PC-3 (cell line): ENCODE measurements around the gene EPHB2. TPM values are rescaled to one million over a fixed set of nuclear protein-coding genes. Genes with fewer than 3 reads are reported as not detected.

Experiments used
- ATAC-seq: fragments of 200-7000 bp; cut with Tn5 transposase; 2 replicates; pipeline ENCODE4 v1.9.1; 2020; ENCODE audit warnings: mild to moderate bottlenecking, moderate library complexity
- BruUV-seq: library from RNA; stranded (reverse); fragments of 400-500 nt; replicated peaks from 2 replicates; lab custom pipeline; 2021; lab: Mats Ljungman, UMichigan
- CTCF ChIA-PET: fragments of 300-600 bp; sonication (Branson Sonifier 250); formaldehyde crosslinking; loops from one replicate; lab custom pipeline; 2022; ENCODE audit warnings: antibody characterized with exemption; lab: Charles Lee
- POLR2A ChIA-PET: fragments of 300-600 bp; sonication (Branson Sonifier 250); formaldehyde crosslinking; loops from one replicate; lab custom pipeline; 2022; ENCODE audit warnings: antibody characterized with exemption; ENCODE audit not compliant: unreplicated experiment; lab: Charles Lee
- DNase-seq: peaks from one replicate; pipeline ENCODE4 v3.0.0-alpha.2; 2015
- H2AFZ ChIP-seq: fragments of 300-600 bp; sonication (generic); 2 replicates; pipeline ENCODE4 v1.6.0; 2016; ENCODE audit warnings: antibody characterized with exemption, low read length
- H3F3A ChIP-seq: fragments of 300-600 bp; sonication (generic); one replicate; pipeline ENCODE4 v1.6.0; 2017; ENCODE audit warnings: antibody characterized with exemption, low read length, control low read depth, mild to moderate bottlenecking; ENCODE audit not compliant: unreplicated experiment
- H3K27ac ChIP-seq: fragments of 300-600 bp; sonication (generic); 2 replicates; pipeline ENCODE4 v1.5.1; 2016; ENCODE audit warnings: mild to moderate bottlenecking, low read length
- H3K27me3 ChIP-seq: fragments of 300-600 bp; sonication (generic); 2 replicates; pipeline ENCODE4 v1.6.1; 2016; ENCODE audit warnings: low read length, mixed read lengths
- H3K36me3 ChIP-seq: fragments of 300-600 bp; sonication (generic); 2 replicates; pipeline ENCODE4 v1.6.1; 2016; ENCODE audit warnings: low read depth, mixed run types, low read length, mixed read lengths
- H3K4me1 ChIP-seq: fragments of 300-600 bp; sonication (generic); 2 replicates; pipeline ENCODE4 v1.5.1; 2016; ENCODE audit warnings: low read length; ENCODE audit not compliant: insufficient read depth
- H3K4me2 ChIP-seq: fragments of 300-600 bp; sonication (generic); 2 replicates; pipeline ENCODE4 v1.6.0; 2016; ENCODE audit warnings: low read length
- H3K4me3 ChIP-seq: fragments of 300-600 bp; sonication (generic); 2 replicates; pipeline ENCODE4 v1.5.1; 2016; ENCODE audit warnings: mild to moderate bottlenecking, low read length, mixed read lengths
- H3K79me2 ChIP-seq: fragments of 300-600 bp; sonication (generic); 2 replicates; pipeline ENCODE4 v1.6.1; 2017; ENCODE audit warnings: low read length, mixed read lengths
- H3K9ac ChIP-seq: fragments of 300-600 bp; sonication (generic); 2 replicates; pipeline ENCODE4 v1.6.0; 2016; ENCODE audit warnings: mild to moderate bottlenecking, low read length
- H3K9me2 ChIP-seq: fragments of 300-600 bp; sonication (generic); replicated peaks from 2 replicates; pipeline ENCODE4 v1.6.1; 2016; ENCODE audit warnings: mixed run types, low read length, mixed read lengths
- H3K9me3 ChIP-seq: fragments of 300-600 bp; sonication (generic); 2 replicates; pipeline ENCODE4 v1.6.1; 2016; ENCODE audit warnings: low read length, mixed read lengths
- H4K20me1 ChIP-seq: fragments of 300-600 bp; sonication (generic); 2 replicates; pipeline ENCODE4 v1.6.1; 2016; ENCODE audit warnings: low read length, mixed read lengths
- EZH2 ChIP-seq: fragments of 300-600 bp; sonication (generic); IDR thresholded peaks from one replicate; pipeline ENCODE4 v1.6.1; 2017; ENCODE audit warnings: antibody characterized with exemption, mild to moderate bottlenecking, low read length; ENCODE audit not compliant: unreplicated experiment
- EZH2phosphoT487 ChIP-seq: fragments of 300-600 bp; sonication (generic); IDR thresholded peaks from 2 replicates; pipeline ENCODE4 v1.6.1; 2018; ENCODE audit warnings: mild to moderate bottlenecking, antibody characterized with exemption, low read length, borderline replicate concordance
- intact Hi-C: fragments of 100-400 bp; cut with micrococcal nuclease; formaldehyde crosslinking; loops from 2 replicates; pipeline ENCODE4 v1.9.0; 2023
- total RNA-seq: library from RNA; depleted of rRNA; stranded (reverse); fragments of >200 nt; gene quantifications from 2 replicates; pipeline ENCODE4 v1.2.3, GENCODE V29; 2014
- TF ChIP-seq, protein P1 (sequence below): fragments of 300-600 bp; sonication (generic); conservative IDR thresholded peaks from 2 replicates; pipeline ENCODE4 v1.5.1; 2017; ENCODE audit warnings: antibody characterized with exemption, low read depth, mild to moderate bottlenecking, low read length

Gene EPHB2
- total RNA-seq, 1 experiment from 2014 or later, result 23.2 TPM

DNA sequence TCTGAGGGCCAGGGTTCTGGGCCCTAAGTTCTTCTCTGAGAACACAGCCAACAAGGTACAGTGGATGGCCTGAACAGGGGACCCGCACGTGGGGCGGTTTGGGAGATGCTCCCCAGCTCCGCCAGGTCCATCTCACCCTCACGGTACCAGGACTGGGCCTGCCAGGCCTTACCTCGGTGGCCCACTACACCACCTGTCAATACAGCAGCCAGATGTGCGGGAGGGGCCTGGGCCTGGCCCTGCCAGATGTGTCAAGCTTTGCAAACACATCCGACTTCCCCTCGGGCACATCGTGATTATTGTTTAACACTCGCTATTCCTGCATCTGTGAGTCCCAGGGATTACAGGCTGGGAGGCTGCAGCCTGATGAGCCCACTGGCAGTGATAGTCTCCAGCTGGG, 139.6 kb downstream of the EPHB2 start:
- intact Hi-C loops, result no loop called here

DNA sequence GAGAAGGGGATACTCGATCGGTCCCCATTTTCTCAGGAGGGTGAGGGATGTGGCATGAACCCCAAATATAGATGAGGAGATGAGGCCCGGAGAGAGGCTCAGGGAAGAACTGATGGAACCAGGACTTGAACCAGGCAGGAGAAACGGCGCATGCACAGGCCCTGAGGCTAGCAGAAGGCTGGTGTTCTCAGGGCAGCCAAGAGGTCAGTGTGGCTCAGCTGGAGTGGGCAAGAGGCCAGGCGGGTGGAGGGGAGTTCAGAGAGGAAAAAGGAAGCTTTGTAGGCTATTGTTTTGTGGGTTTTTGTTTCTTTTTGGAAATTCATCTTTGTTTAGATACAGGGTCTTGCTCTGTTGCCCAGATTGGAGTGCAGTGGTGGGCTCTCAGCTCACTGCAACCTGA, 140.0 kb downstream of the EPHB2 start:
- Histone ChIP-seq H3K4me2 (no peak overlapping the region), H3K27ac (no peak overlapping the region), H3K9ac (no peak overlapping the region), H3K36me3 (no peaks in the 10 kb centered on the region), H3F3A (no peaks in the 10 kb centered on the region), H3K4me1 (no peaks in the 10 kb centered on the region), H3K4me3 (no peak overlapping the region), H3K9me2 (no peaks in the 10 kb centered on the region), H2AFZ (no peak overlapping the region), H3K79me2 (no peaks in the 10 kb centered on the region), H3K9me3 (no peaks in the 10 kb centered on the region), H4K20me1 (no peaks in the 10 kb centered on the region), H3K27me3 (no peaks in the 10 kb centered on the region)
- DNase-seq (peak; percentile 6), ATAC-seq (no peak)
- CTCF ChIA-PET, result interaction anchor here (0.8 kb wide), 1 partner anchor 11 kb away, joined by 4 read pairs; no protein-coding TSS in a partner anchor
- no TSS peak for BruUV-seq
- POLR2A ChIA-PET, result no interaction called here
- intact Hi-C loops, result no loop called here
- TF ChIP-seq, protein P1, sequence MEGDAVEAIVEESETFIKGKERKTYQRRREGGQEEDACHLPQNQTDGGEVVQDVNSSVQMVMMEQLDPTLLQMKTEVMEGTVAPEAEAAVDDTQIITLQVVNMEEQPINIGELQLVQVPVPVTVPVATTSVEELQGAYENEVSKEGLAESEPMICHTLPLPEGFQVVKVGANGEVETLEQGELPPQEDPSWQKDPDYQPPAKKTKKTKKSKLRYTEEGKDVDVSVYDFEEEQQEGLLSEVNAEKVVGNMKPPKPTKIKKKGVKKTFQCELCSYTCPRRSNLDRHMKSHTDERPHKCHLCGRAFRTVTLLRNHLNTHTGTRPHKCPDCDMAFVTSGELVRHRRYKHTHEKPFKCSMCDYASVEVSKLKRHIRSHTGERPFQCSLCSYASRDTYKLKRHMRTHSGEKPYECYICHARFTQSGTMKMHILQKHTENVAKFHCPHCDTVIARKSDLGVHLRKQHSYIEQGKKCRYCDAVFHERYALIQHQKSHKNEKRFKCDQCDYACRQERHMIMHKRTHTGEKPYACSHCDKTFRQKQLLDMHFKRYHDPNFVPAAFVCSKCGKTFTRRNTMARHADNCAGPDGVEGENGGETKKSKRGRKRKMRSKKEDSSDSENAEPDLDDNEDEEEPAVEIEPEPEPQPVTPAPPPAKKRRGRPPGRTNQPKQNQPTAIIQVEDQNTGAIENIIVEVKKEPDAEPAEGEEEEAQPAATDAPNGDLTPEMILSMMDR, result no peak
- no peak for TF ChIP-seq EZH2
- TF ChIP-seq EZH2phosphoT487, result no peak

More for the DNA sequence above, 139.6 kb downstream of the EPHB2 start:
- no peaks in the 10 kb centered on the region for H3K27me3 ChIP-seq
- TF ChIP-seq EZH2phosphoT487, result no peak
- TF ChIP-seq, protein P1, result no peak
- TF ChIP-seq EZH2, result no peak
- no peaks in the 10 kb centered on the region for H3K4me1 ChIP-seq
- H3K9ac ChIP-seq, result no peak overlapping the region
- CTCF ChIA-PET, result interaction anchor here (0.8 kb wide), 1 partner anchor 12 kb away, joined by 4 read pairs; no protein-coding TSS in a partner anchor
- no peak overlapping the region for H2AFZ ChIP-seq
- H3K4me2 ChIP-seq, result no peak overlapping the region
- H3K9me3 ChIP-seq, result no peaks in the 10 kb centered on the region
- no peaks in the 10 kb centered on the region for H3F3A ChIP-seq
- no peak overlapping the region for H3K27ac ChIP-seq
- no TSS peak for BruUV-seq
- H3K36me3 ChIP-seq, result no peaks in the 10 kb centered on the region
- DNase-seq, result no peak
- ATAC-seq, result no peak
- no peaks in the 10 kb centered on the region for H4K20me1 ChIP-seq
- POLR2A ChIA-PET, result no interaction called here
- no peak overlapping the region for H3K4me3 ChIP-seq
- H3K9me2 ChIP-seq, result no peaks in the 10 kb centered on the region
- H3K79me2 ChIP-seq, result no peaks in the 10 kb centered on the region

GRCh38 chr1:22851517-22851916, 140.9 kb downstream of the EPHB2 start:
- no TSS peak for BruUV-seq
- H3K4me2 ChIP-seq, result no peak overlapping the region
- no peaks in the 10 kb centered on the region for H3K4me1 ChIP-seq
- H4K20me1 ChIP-seq, result no peaks in the 10 kb centered on the region
- no peak overlapping the region for H3K9ac ChIP-seq
- H3K27ac ChIP-seq, result no peak overlapping the region
- ATAC-seq, result no peak
- no peak overlapping the region for H2AFZ ChIP-seq
- no peaks in the 10 kb centered on the region for H3F3A ChIP-seq
- DNase-seq, result no peak
- TF ChIP-seq EZH2phosphoT487 (no peak), EZH2 (no peak)
- TF ChIP-seq, protein P1, result no peak
- H3K4me3 ChIP-seq, result no peak overlapping the region
- no peaks in the 10 kb centered on the region for H3K27me3 ChIP-seq
- no peaks in the 10 kb centered on the region for H3K9me3 ChIP-seq
- ChIA-PET POLR2A (no interaction called here), CTCF (no interaction called here)
- no peaks in the 10 kb centered on the region for H3K9me2 ChIP-seq
- no peaks in the 10 kb centered on the region for H3K36me3 ChIP-seq
- no peaks in the 10 kb centered on the region for H3K79me2 ChIP-seq
- intact Hi-C loops, result no loop called here
